ENCODE results near the gene C1S. TPM values are rescaled to one million over a fixed set of nuclear protein-coding genes. Genes with fewer than 3 reads are reported as not detected.

C1S gene
- total and polyA plus RNA-seq, 2 donors (not counting 1 experiment from before 2014, with no cell fraction given): 0.21 to 0.64 TPM

GRCh38 chr12:7016958-7017571, 43.5 kb upstream of the C1S start:
- ChIA-PET POLR2A (no interaction called here), CTCF (interaction anchor here (1.1 to 1.7 kb wide), 4 partner anchors 52 to 96 kb away, joined by 3 to 4 read pairs (median 3); no protein-coding TSS in a partner anchor)
- H3K27ac Mint-ChIP-seq: no peak overlapping the region
- H4K20me1 ChIP-seq (ENCODE audit: control insufficient read depth, insufficient read depth, low read length, poor library complexity, severe bottlenecking): peaks cover 10% of the 10 kb centered on the region
- H2AFZ ChIP-seq (ENCODE audit: insufficient read depth, low read depth, low read length, poor library complexity, severe bottlenecking): no peak overlapping the region
- H3K4me3 Mint-ChIP-seq: peak overlapping the region; percentile 88
- H3K4me3 ChIP-seq (ENCODE audit: control extremely low read depth in 1 of 5, extremely low read depth in 1 of 5, insufficient read depth in 1 of 5, low read depth in 2 of 5, low read length in 4 of 5): peak overlapping the region in 1 of 5 experiments; percentile 89
- peaks cover 53% of the 10 kb centered on the region for H3K79me2 ChIP-seq (ENCODE audit: control insufficient read depth, insufficient read depth, low read length)
- H3K27me3 Mint-ChIP-seq: no peaks in the 10 kb centered on the region
- H3K27me3 ChIP-seq (replicated peaks in 1 of 4; ENCODE audit: control extremely low read depth in 1 of 4, control insufficient read depth in 3 of 4, insufficient read depth in 4 of 4, low read length in 3 of 4): no peaks in the 10 kb centered on the region
- H3K9me3 ChIP-seq (ENCODE audit: control extremely low read depth in 1 of 3, control insufficient read depth in 2 of 3, insufficient read depth in 1 of 3, low read length in 2 of 3): no peaks in the 10 kb centered on the region
- ATAC-seq (ENCODE audit: low read depth) (no peak), DNase-seq (no peak)
- H3K4me1 Mint-ChIP-seq: peaks cover 18% of the 10 kb centered on the region
- peak overlapping the region; percentile 75 for H3K4me2 ChIP-seq (replicated peaks; ENCODE audit: low read depth, low read length, poor library complexity, severe bottlenecking)
- peak overlapping the region; percentile 84 for H3K9ac ChIP-seq (ENCODE audit: low read length)
- no peak for TF ChIP-seq CTCF (IDR thresholded peaks at IDR 0.05)
- no peak for TF ChIP-seq EZH2 (IDR thresholded peaks at IDR 0.05; ENCODE audit: borderline replicate concordance, insufficient read depth, low read depth, low read length, poor library complexity, severe bottlenecking)
- peaks cover 0 to 7% of the 10 kb centered on the region in 2 experiments for H3K36me3 ChIP-seq (replicated peaks in 1 of 2; ENCODE audit: control extremely low read depth in 1 of 2, control insufficient read depth in 1 of 2, extremely low read depth in 1 of 2, insufficient read depth in 2 of 2, low read length in 1 of 2)
- H3K27ac ChIP-seq (ENCODE audit: low read length in 2 of 2): no peak overlapping the region
- 100% methylated on average over 1 of the region's 6 CpGs for WGBS (ENCODE audit: insufficient coverage)
- no peaks in the 10 kb centered on the region for H3K9me3 Mint-ChIP-seq (ENCODE audit: insufficient read depth)
- H3K4me1 ChIP-seq (ENCODE audit: control insufficient read depth in 2 of 2, insufficient read depth in 2 of 2, low read length in 2 of 2): peaks cover 7 to 17% of the 10 kb centered on the region in 2 donors
- intact Hi-C loops (cut with micrococcal nuclease): loop anchor here (5.0 kb wide), 1 partner anchor 75 kb away; the partner anchor contains the start of gene C1R

GRCh38 chr12:7017870-7018349, 42.6 kb upstream of the C1S start:
- Histone ChIP-seq H3K9ac (ENCODE audit: low read length) (peak overlapping the region; percentile 84), H3K9me3 (ENCODE audit: control extremely low read depth in 1 of 3, control insufficient read depth in 2 of 3, insufficient read depth in 1 of 3, low read length in 2 of 3) (no peaks in the 10 kb centered on the region), H3K4me2 (replicated peaks; ENCODE audit: low read depth, low read length, poor library complexity, severe bottlenecking) (peak overlapping the region; percentile 75), H3K4me1 (ENCODE audit: control insufficient read depth in 2 of 2, insufficient read depth in 2 of 2, low read length in 2 of 2) (peaks cover 7 to 17% of the 10 kb centered on the region in 2 donors), H3K36me3 (replicated peaks in 1 of 2; ENCODE audit: control extremely low read depth in 1 of 2, control insufficient read depth in 1 of 2, extremely low read depth in 1 of 2, insufficient read depth in 2 of 2, low read length in 1 of 2) (peaks cover 0 to 2% of the 10 kb centered on the region in 2 experiments), H3K79me2 (ENCODE audit: control insufficient read depth, insufficient read depth, low read length) (peaks cover 53% of the 10 kb centered on the region), H3K4me3 (ENCODE audit: control extremely low read depth in 1 of 5, extremely low read depth in 1 of 5, insufficient read depth in 1 of 5, low read depth in 2 of 5, low read length in 4 of 5) (peak overlapping the region; percentile 71 to 92 (median 81)), H4K20me1 (ENCODE audit: control insufficient read depth, insufficient read depth, low read length, poor library complexity, severe bottlenecking) (peaks cover 5% of the 10 kb centered on the region), H3K27ac (ENCODE audit: low read length in 2 of 2) (peak overlapping the region; percentile 71 to 78), H2AFZ (ENCODE audit: insufficient read depth, low read depth, low read length, poor library complexity, severe bottlenecking) (peak overlapping the region; percentile 94), H3K27me3 (replicated peaks in 1 of 4; ENCODE audit: control extremely low read depth in 1 of 4, control insufficient read depth in 3 of 4, insufficient read depth in 4 of 4, low read length in 3 of 4) (no peaks in the 10 kb centered on the region)
- intact Hi-C loops (cut with micrococcal nuclease): loop anchor here (1.0 to 5.0 kb wide), 12 partner anchors 48 to 171 kb away; partner anchors contain the start of genes C12orf57, C1R, CLSTN3 and EMG1
- H3K9me3 Mint-ChIP-seq (ENCODE audit: insufficient read depth): no peaks in the 10 kb centered on the region
- DNase-seq (no peak), ATAC-seq (ENCODE audit: low read depth) (no peak)
- no peaks in the 10 kb centered on the region for H3K27me3 Mint-ChIP-seq
- H3K4me1 Mint-ChIP-seq: peaks cover 18% of the 10 kb centered on the region
- H3K27ac Mint-ChIP-seq: peak overlapping the region; percentile 69
- WGBS (ENCODE audit: insufficient coverage): 3% methylated on average over 22 of the region's 25 CpGs
- peak overlapping the region; percentile 88 for H3K4me3 Mint-ChIP-seq
- TF ChIP-seq EZH2 (IDR thresholded peaks at IDR 0.05; ENCODE audit: borderline replicate concordance, insufficient read depth, low read depth, low read length, poor library complexity, severe bottlenecking) (no peak), CTCF (IDR thresholded peaks at IDR 0.05) (no peak)
- ChIA-PET CTCF (interaction anchor here (0.7 to 2.3 kb wide), 22 partner anchors 12 to 265 kb away, joined by 3 to 12 read pairs (median 4); partner anchors contain the start of genes C12orf57, C1R, C1RL and MLF2), POLR2A (interaction anchor here (0.9 to 1.4 kb wide), 6 partner anchors 67 to 166 kb away, joined by 3 to 5 read pairs (median 4); partner anchors contain the start of genes C12orf57, PTPN6, RNU7-1 and USP5)
